GM21528 (cell line): ENCODE results near the gene C11orf52.
"Not testable (repeated sequence)": the region's sequence is repeated elsewhere in the genome, so short reads cannot be mapped to it uniquely, and the experiment has no call there.

Source experiments
- ATAC-seq: cut with Tn5 transposase; IDR thresholded peaks from one replicate; pipeline ENCODE4 v1.9.1; 2021; ENCODE audit warnings: mild to moderate bottlenecking, moderate library complexity; ENCODE audit not compliant: unreplicated experiment, low FRiP score

The C11orf52 gene

GRCh38 chr11:111912535-111912934 is 6.2 kb upstream of the C11orf52 start, which contains the start of gene HSPB2:
TSS of gene HSPB2 (plus strand) at chr11:111912734. CDS start at chr11:111912830, 96 bp downstream.
- no peak for ATAC-seq

GRCh38 chr11:111913031-111913861 is 5.5 kb upstream of the C11orf52 start:
- ATAC-seq = no peak

- no peak for ATAC-seq
Observed at GRCh38 chr11:111913997-111914396, 4.7 kb upstream of the C11orf52 start.

GRCh38 chr11:111916768-111917167 is 1.9 kb upstream of the C11orf52 start:
- no peak for ATAC-seq

GRCh38 chr11:111917312-111917711 is 1.4 kb upstream of the C11orf52 start:
- ATAC-seq = no peak

GRCh38 chr11:111917788-111918187 is 925 bp upstream of the C11orf52 start:
- ATAC-seq = no peak

GRCh38 chr11:111920908-111921307 is 2.2 kb downstream of the C11orf52 start:
- no peak for ATAC-seq

GRCh38 chr11:111921541-111922230 is 3.0 kb downstream of the C11orf52 start:
- no peak for ATAC-seq

GRCh38 chr11:111922803-111923202 is 4.1 kb downstream of the C11orf52 start:
- ATAC-seq = no peak

GRCh38 chr11:111923351-111923788 is 4.7 kb downstream of the C11orf52 start:
- no peak for ATAC-seq

- no peak for ATAC-seq
Observed at GRCh38 chr11:111923951-111924350, 5.2 kb downstream of the C11orf52 start.

GRCh38 chr11:111925953-111926352 is 7.2 kb downstream of the C11orf52 start:
- no peak for ATAC-seq

- peak; percentile 94 for ATAC-seq
Observed at GRCh38 chr11:111926505-111927391, 8.0 kb downstream of the C11orf52 start.

GRCh38 chr11:111930472-111930871 is 11.8 kb downstream of the C11orf52 start:
- no peak for ATAC-seq

GRCh38 chr11:111932611-111932950 is 13.9 kb downstream of the C11orf52 start:
- ATAC-seq = no peak

- not testable (repeated sequence) for ATAC-seq
Observed at GRCh38 chr11:111933176-111933575, 14.5 kb downstream of the C11orf52 start.

GRCh38 chr11:111933872-111934271 is 15.2 kb downstream of the C11orf52 start:
- no peak for ATAC-seq

GRCh38 chr11:111934306-111934705 is 15.6 kb downstream of the C11orf52 start:
- ATAC-seq = no peak

- ATAC-seq = no peak
Observed at GRCh38 chr11:111935317-111936039, 16.8 kb downstream of the C11orf52 start.

GRCh38 chr11:111936040-111936540 is 17.4 kb downstream of the C11orf52 start:
- ATAC-seq = no peak
